AG08396 (cell line): ENCODE data around the gene ATRX.
A peak's percentile ranks its signal among the peaks of the same experiment; 100 is the strongest.
"Not testable (repeated sequence)": the region's sequence is repeated elsewhere in the genome, so short reads cannot be mapped to it uniquely, and the experiment has no call there.

Experiments
- DNase-seq: peaks from one replicate; pipeline ENCODE4 v3.0.0; 2012; ENCODE audit warnings: low spot score, mixed read lengths

ATRX gene

GRCh38 chrX:77621453-77621852, 164.6 kb downstream of the ATRX start:
- not testable (repeated sequence) for DNase-seq

GRCh38 chrX:77617206-77617605, 168.8 kb downstream of the ATRX start:
- no peak for DNase-seq

- no peak for DNase-seq
Observed at GRCh38 chrX:77603635-77604336, 182.2 kb downstream of the ATRX start.

GRCh38 chrX:77597511-77597910, 188.5 kb downstream of the ATRX start:
- DNase-seq: no peak

- peak; percentile 11 for DNase-seq
Observed at GRCh38 chrX:77597090-77597489, 188.9 kb downstream of the ATRX start.

- no peak for DNase-seq
Observed at GRCh38 chrX:77595848-77596247, 190.2 kb downstream of the ATRX start.

- no peak for DNase-seq
Observed at GRCh38 chrX:77572322-77572721, 213.7 kb downstream of the ATRX start.

GRCh38 chrX:77565278-77565677, 220.7 kb downstream of the ATRX start:
- no peak for DNase-seq

GRCh38 chrX:77564823-77565222, 221.2 kb downstream of the ATRX start:
- DNase-seq: no peak

GRCh38 chrX:77561372-77561771, 224.6 kb downstream of the ATRX start:
- no peak for DNase-seq

- no peak for DNase-seq
Observed at GRCh38 chrX:77556276-77556675, 229.7 kb downstream of the ATRX start.

GRCh38 chrX:77548751-77549150, 237.3 kb downstream of the ATRX start:
- DNase-seq: no peak

- DNase-seq: not testable (repeated sequence)
Observed at GRCh38 chrX:77539778-77540177, 246.2 kb downstream of the ATRX start.

GRCh38 chrX:77531261-77531660, 254.8 kb downstream of the ATRX start:
- DNase-seq: not testable (repeated sequence)

GRCh38 chrX:77528034-77528433, 258.0 kb downstream of the ATRX start:
- DNase-seq: no peak

GRCh38 chrX:77527233-77528001, 258.6 kb downstream of the ATRX start:
- DNase-seq: no peak

GRCh38 chrX:77519765-77520164, 266.3 kb downstream of the ATRX start:
- DNase-seq: no peak

- no peak for DNase-seq
Observed at GRCh38 chrX:77514177-77514576, 271.8 kb downstream of the ATRX start.

GRCh38 chrX:77510007-77510406, 276.0 kb downstream of the ATRX start:
- DNase-seq: no peak

GRCh38 chrX:77505227-77505626, 280.8 kb downstream of the ATRX start:
- DNase-seq: no peak

- no peak for DNase-seq
Observed at GRCh38 chrX:77502951-77503525, 283.0 kb downstream of the ATRX start.

- DNase-seq: not testable (repeated sequence)
Observed at GRCh38 chrX:77500164-77500563, 285.9 kb downstream of the ATRX start.
